ENCODE measurements around the gene SMYD3. TPM values are rescaled to one million over a fixed set of nuclear protein-coding genes. Genes with fewer than 3 reads are reported as not detected.

SMYD3 gene
- total RNA-seq, 1 experiment from 2014 or later: 25.5 TPM

DNA sequence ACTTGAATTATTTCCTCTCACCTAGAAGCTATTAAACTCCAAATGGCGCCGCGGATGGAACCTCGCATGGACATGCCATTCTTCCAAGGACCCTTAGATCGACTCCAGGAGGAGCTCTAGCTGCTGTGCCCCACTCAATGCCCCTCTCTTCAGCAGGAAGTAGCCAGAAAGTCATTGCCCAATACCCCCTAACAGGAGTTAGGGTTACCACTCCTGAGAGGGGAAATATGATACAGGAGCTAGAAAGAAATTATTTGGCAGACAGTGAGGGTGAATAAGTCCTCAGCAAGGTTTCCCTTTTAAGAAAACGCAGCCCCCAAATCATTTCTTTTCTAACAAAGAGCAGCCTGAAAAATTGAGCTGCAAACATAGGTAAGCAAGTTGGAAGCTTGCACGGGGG is 30.4 kb upstream of the SMYD3 start:
- Histone ChIP-seq H3K9me3 (ENCODE audit: control insufficient read depth, low read depth, low read length) (no peaks in the 10 kb centered on the region), H4K5ac (ENCODE audit: insufficient read length, low read depth, low read length) (no peak overlapping the region), H2AK5ac (ENCODE audit: insufficient read length, low read length) (no peak overlapping the region), H3K18ac (ENCODE audit: insufficient read length, low read depth, low read length) (no peak overlapping the region), H3K27me3 (ENCODE audit: insufficient read depth, low read length) (no peaks in the 10 kb centered on the region), H3K23ac (ENCODE audit: insufficient read length, low read depth, low read length) (no peak overlapping the region), H3K23me2 (ENCODE audit: insufficient read length, low read depth, low read length, poor library complexity, severe bottlenecking) (no peaks in the 10 kb centered on the region), H4K20me1 (ENCODE audit: control insufficient read depth, insufficient read depth, insufficient read length) (no peaks in the 10 kb centered on the region), H3K9ac (ENCODE audit: extremely low read depth, insufficient read length, low read length) (no peak overlapping the region), H2BK20ac (ENCODE audit: low read depth, low read length, poor library complexity, severe bottlenecking) (no peak overlapping the region), H2AFZ (ENCODE audit: low read length) (no peak overlapping the region), H3K4me1 (ENCODE audit: insufficient read depth, low read length) (no peaks in the 10 kb centered on the region), H3K56ac (ENCODE audit: insufficient read length, low read depth, low read length) (no peak overlapping the region), H2BK15ac (ENCODE audit: low read depth, low read length) (no peak overlapping the region), H3K14ac (ENCODE audit: insufficient read depth, low read length) (no peak overlapping the region), H2BK5ac (ENCODE audit: insufficient read length, low read length) (no peak overlapping the region), H3T11ph (ENCODE audit: low read length) (no peak overlapping the region), H4K91ac (ENCODE audit: insufficient read length, low read depth, low read length) (no peak overlapping the region), H3K27ac (ENCODE audit: insufficient read length, low read depth, low read length) (no peak overlapping the region), H2BK12ac (ENCODE audit: insufficient read length, low read depth, low read length) (no peak overlapping the region), H4K8ac (replicated peaks; ENCODE audit: insufficient read length, low read depth, low read length) (no peak overlapping the region), H3K4ac (ENCODE audit: low read depth, low read length) (no peak overlapping the region), H3K4me2 (ENCODE audit: insufficient read depth, insufficient read length, low read length) (no peak overlapping the region), H3K79me2 (ENCODE audit: insufficient read depth, low read length) (no peaks in the 10 kb centered on the region), H2BK120ac (ENCODE audit: low read depth, low read length, poor library complexity, severe bottlenecking) (no peak overlapping the region), H3K79me1 (ENCODE audit: insufficient read depth, low read depth, low read length, poor library complexity, severe bottlenecking) (no peaks in the 10 kb centered on the region)
- peaks cover 0 to under 1% of the 10 kb centered on the region in 2 experiments; a peak in 1 of 5 replicates for H3K9me3 Mint-ChIP-seq
- H3K36me3 Mint-ChIP-seq (ENCODE audit: insufficient read depth in 1 of 3, low read depth in 3 of 3): peaks cover 4 to 24% (median 10%) of the 10 kb centered on the region in 3 experiments; a peak in 5 of 7 replicates
- H3K27ac Mint-ChIP-seq: no peak overlapping the region
- peaks cover 5 to 6% of the 10 kb centered on the region in 2 experiments for H3K4me1 Mint-ChIP-seq
- H3K4me3 Mint-ChIP-seq: no peak overlapping the region
- TF ChIP-seq, protein P1, sequence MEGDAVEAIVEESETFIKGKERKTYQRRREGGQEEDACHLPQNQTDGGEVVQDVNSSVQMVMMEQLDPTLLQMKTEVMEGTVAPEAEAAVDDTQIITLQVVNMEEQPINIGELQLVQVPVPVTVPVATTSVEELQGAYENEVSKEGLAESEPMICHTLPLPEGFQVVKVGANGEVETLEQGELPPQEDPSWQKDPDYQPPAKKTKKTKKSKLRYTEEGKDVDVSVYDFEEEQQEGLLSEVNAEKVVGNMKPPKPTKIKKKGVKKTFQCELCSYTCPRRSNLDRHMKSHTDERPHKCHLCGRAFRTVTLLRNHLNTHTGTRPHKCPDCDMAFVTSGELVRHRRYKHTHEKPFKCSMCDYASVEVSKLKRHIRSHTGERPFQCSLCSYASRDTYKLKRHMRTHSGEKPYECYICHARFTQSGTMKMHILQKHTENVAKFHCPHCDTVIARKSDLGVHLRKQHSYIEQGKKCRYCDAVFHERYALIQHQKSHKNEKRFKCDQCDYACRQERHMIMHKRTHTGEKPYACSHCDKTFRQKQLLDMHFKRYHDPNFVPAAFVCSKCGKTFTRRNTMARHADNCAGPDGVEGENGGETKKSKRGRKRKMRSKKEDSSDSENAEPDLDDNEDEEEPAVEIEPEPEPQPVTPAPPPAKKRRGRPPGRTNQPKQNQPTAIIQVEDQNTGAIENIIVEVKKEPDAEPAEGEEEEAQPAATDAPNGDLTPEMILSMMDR (conservative IDR thresholded peaks at IDR 0.05): no peak
- WGBS (ENCODE audit: extremely low coverage, insufficient read length, low lambda C conversion rate): no CpG with 5 or more reads among the region's 7 CpGs
- no peaks in the 10 kb centered on the region for H3K27me3 Mint-ChIP-seq (ENCODE audit: low read depth)
- no peak for DNase-seq

Measured in H9 (cell line).